PC-9 (cell line): ENCODE data around the gene BSCL2. TPM values are rescaled to one million over a fixed set of nuclear protein-coding genes. Genes with fewer than 3 reads are reported as not detected.
A peak's percentile ranks its signal among the peaks of the same experiment; 100 is the strongest.

Source experiments
- BruUV-seq: library from RNA; stranded (reverse); fragments of 400-500 nt; replicated peaks from 2 replicates; lab custom pipeline; 2021; lab: Mats Ljungman, UMichigan
- CTCF ChIA-PET: fragments of 300-600 bp; sonication (Branson Sonifier 250); formaldehyde crosslinking; loops from one replicate; lab custom pipeline; 2022; ENCODE audit warnings: antibody characterized with exemption; lab: Charles Lee
- POLR2A ChIA-PET: fragments of 300-600 bp; sonication (Branson Sonifier 250); formaldehyde crosslinking; loops from one replicate; lab custom pipeline; 2022; ENCODE audit warnings: antibody characterized with exemption; ENCODE audit not compliant: unreplicated experiment; lab: Charles Lee
- DNase-seq, 2 experiments: peaks; one replicate each; pipeline versions ENCODE4 v3.0.0 to v3.0.0-alpha.2; 2015 to 2022; ENCODE audit warnings: mixed read lengths in 1 of 2
- H2AFZ ChIP-seq: fragments of 200-600 bp; sonication (generic); 2 replicates; pipeline ENCODE4 v1.8.1; 2017; ENCODE audit warnings: antibody characterized with exemption
- H3F3A ChIP-seq: fragments of 200-600 bp; sonication (generic); 2 replicates; pipeline ENCODE4 v1.8.1; 2017; ENCODE audit warnings: antibody characterized with exemption, mild to moderate bottlenecking, low read depth; ENCODE audit not compliant: insufficient read depth
- H3K27ac ChIP-seq: fragments of 200-600 bp; sonication (generic); 2 replicates; pipeline ENCODE4 v1.6.1; 2016; ENCODE audit warnings: mixed run types
- H3K27me3 ChIP-seq: fragments of 200-600 bp; sonication (generic); 2 replicates; pipeline ENCODE4 v1.6.1; 2016; ENCODE audit warnings: low read depth, mixed run types; ENCODE audit not compliant: insufficient read depth
- H3K36me3 ChIP-seq: fragments of 200-600 bp; sonication (generic); 2 replicates; pipeline ENCODE4 v1.6.1; 2016; ENCODE audit warnings: low read depth, mixed run types
- H3K4me1 ChIP-seq: fragments of 200-600 bp; sonication (generic); replicated peaks from 2 replicates; pipeline ENCODE4 v1.6.1; 2016; ENCODE audit warnings: mixed run types; ENCODE audit not compliant: insufficient read depth
- H3K4me2 ChIP-seq: fragments of 200-600 bp; sonication (generic); 2 replicates; pipeline ENCODE4 v1.6.1; 2017; ENCODE audit warnings: mixed run types
- H3K4me3 ChIP-seq: fragments of 200-600 bp; sonication (generic); 2 replicates; pipeline ENCODE4 v1.6.1; 2016; ENCODE audit warnings: mixed run types
- H3K79me2 ChIP-seq: fragments of 200-600 bp; sonication (generic); 2 replicates; pipeline ENCODE4 v1.6.1; 2017; ENCODE audit warnings: low read depth, mixed run types
- H3K9me2 ChIP-seq: fragments of 200-600 bp; sonication (generic); 2 replicates; pipeline ENCODE4 v1.8.1; 2017; ENCODE audit warnings: mild to moderate bottlenecking; ENCODE audit not compliant: insufficient read depth
- H3K9me3 ChIP-seq: fragments of 200-600 bp; sonication (generic); 2 replicates; pipeline ENCODE4 v1.8.1; 2016; ENCODE audit warnings: low read depth; ENCODE audit not compliant: insufficient read depth
- H4K20me1 ChIP-seq: fragments of 200-600 bp; sonication (generic); 2 replicates; pipeline ENCODE4 v1.8.1; 2017; ENCODE audit not compliant: insufficient read depth
- EZH2 ChIP-seq: fragments of 200-600 bp; sonication (generic); IDR thresholded peaks from 2 replicates; pipeline ENCODE4 v1.8.0; 2017; ENCODE audit warnings: antibody characterized with exemption, low read depth
- intact Hi-C: fragments of 100-400 bp; cut with micrococcal nuclease; formaldehyde crosslinking; loops from one replicate; pipeline ENCODE4 v1.10.0; 2022; ENCODE audit not compliant: unreplicated experiment
- total RNA-seq: library from RNA; stranded (reverse); gene quantifications from 2 replicates; pipeline ENCODE4 v1.2.3, GENCODE V29; 2021
- TF ChIP-seq, protein P1 (sequence below): fragments of 200-600 bp; sonication (generic); conservative IDR thresholded peaks from 2 replicates; pipeline ENCODE4 v1.6.1; 2017; ENCODE audit warnings: mixed run types, antibody characterized with exemption, mild to moderate bottlenecking, moderate library complexity

The BSCL2 gene
- total RNA-seq, 1 experiment from 2014 or later, result 201 TPM

- Histone ChIP-seq H3K79me2 (peaks cover 19% of the 10 kb centered on the region), H3K27ac (peak overlapping the region; percentile 87), H3K36me3 (peaks cover 13% of the 10 kb centered on the region), H3K4me2 (peak overlapping the region; percentile 69), H2AFZ (peak overlapping the region; percentile 66; the same call in 1 of the 2 replicates), H3K4me1 (peaks cover 33% of the 10 kb centered on the region), H3K4me3 (peak overlapping the region; percentile 54), H3K9me2 (no peaks in the 10 kb centered on the region), H3K9me3 (no peaks in the 10 kb centered on the region), H3F3A (peaks cover 61% of the 10 kb centered on the region), H3K27me3 (no peaks in the 10 kb centered on the region), H4K20me1 (no peaks in the 10 kb centered on the region)
- TF ChIP-seq EZH2, result no peak
- TF ChIP-seq, protein P1, sequence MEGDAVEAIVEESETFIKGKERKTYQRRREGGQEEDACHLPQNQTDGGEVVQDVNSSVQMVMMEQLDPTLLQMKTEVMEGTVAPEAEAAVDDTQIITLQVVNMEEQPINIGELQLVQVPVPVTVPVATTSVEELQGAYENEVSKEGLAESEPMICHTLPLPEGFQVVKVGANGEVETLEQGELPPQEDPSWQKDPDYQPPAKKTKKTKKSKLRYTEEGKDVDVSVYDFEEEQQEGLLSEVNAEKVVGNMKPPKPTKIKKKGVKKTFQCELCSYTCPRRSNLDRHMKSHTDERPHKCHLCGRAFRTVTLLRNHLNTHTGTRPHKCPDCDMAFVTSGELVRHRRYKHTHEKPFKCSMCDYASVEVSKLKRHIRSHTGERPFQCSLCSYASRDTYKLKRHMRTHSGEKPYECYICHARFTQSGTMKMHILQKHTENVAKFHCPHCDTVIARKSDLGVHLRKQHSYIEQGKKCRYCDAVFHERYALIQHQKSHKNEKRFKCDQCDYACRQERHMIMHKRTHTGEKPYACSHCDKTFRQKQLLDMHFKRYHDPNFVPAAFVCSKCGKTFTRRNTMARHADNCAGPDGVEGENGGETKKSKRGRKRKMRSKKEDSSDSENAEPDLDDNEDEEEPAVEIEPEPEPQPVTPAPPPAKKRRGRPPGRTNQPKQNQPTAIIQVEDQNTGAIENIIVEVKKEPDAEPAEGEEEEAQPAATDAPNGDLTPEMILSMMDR, result no peak
- CTCF ChIA-PET, result interaction anchor here (0.6 to 0.9 kb wide), 2 partner anchors 16 to 46 kb away, joined by 3 to 4 read pairs; partner anchors contain the start of gene ZBTB3
- intact Hi-C loops, result loop anchor here (2.0 to 5.0 kb wide), 3 partner anchors 46 to 134 kb away; partner anchors contain the start of genes EML3, ROM1 and ZBTB3
- POLR2A ChIA-PET, result interaction anchor here (0.6 to 0.9 kb wide), 2 partner anchors 43 to 45 kb away, joined by 4 to 5 read pairs; partner anchors contain the start of genes C11orf98, CSKMT and ZBTB3
- peak in 1 of 2 experiments; percentile 20 for DNase-seq
- BruUV-seq, result no TSS peak
Measured at GRCh38 chr11:62708392-62708791, 1.2 kb upstream of the BSCL2 start.

DNA sequence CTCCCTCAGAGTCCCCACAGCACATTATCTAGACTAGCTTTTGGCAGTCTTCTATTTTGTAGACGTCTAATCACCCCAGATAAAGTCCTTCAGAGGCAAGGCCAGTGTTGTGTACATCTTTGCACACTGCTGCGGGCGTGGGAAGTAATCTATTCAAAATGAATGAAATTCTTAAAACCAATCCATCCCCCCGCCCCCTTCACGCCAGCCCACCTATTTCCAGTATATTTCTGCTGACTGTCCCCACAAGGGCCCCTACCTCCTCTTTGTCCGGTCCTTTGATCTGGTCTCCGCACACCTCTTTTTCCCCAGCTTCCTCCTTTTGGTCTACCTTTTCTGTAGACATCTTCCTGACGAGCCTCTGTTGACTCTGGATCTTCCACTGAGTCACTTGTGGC is 375 bp downstream of the BSCL2 start:
- Histone ChIP-seq H3K27ac (no peak overlapping the region), H3K4me2 (peak overlapping the region; percentile 96), H3K36me3 (peaks cover 5% of the 10 kb centered on the region), H3K27me3 (no peaks in the 10 kb centered on the region), H3K4me1 (peaks cover 30% of the 10 kb centered on the region), H2AFZ (no peak overlapping the region), H4K20me1 (no peaks in the 10 kb centered on the region), H3K4me3 (no peak overlapping the region), H3K79me2 (peaks cover 19% of the 10 kb centered on the region), H3K9me3 (no peaks in the 10 kb centered on the region), H3K9me2 (no peaks in the 10 kb centered on the region), H3F3A (peaks cover 48% of the 10 kb centered on the region)
- POLR2A ChIA-PET, result interaction anchor here (0.6 to 0.7 kb wide), 2 partner anchors 134 to 373 kb away, joined by 5 to 6 read pairs; no protein-coding TSS in a partner anchor
- DNase-seq, result no peak
- no peak for TF ChIP-seq EZH2
- TF ChIP-seq, protein P1, result no peak
- intact Hi-C loops, result loop anchor here (1.0 to 5.0 kb wide), 3 partner anchors 15 to 135 kb away; partner anchors contain the start of genes EML3 and ROM1
- no TSS peak for BruUV-seq
- CTCF ChIA-PET, result interaction anchor here (0.6 kb wide), 1 partner anchor 80 kb away, joined by 4 read pairs; no protein-coding TSS in a partner anchor

- peak overlapping the region; percentile 85 for H2AFZ ChIP-seq
- BruUV-seq, result no TSS peak
Measured at GRCh38 chr11:62705880-62706849, 1.1 kb downstream of the BSCL2 start.

More at GRCh38 chr11:62705880-62706849, 1.1 kb downstream of the BSCL2 start:
- intact Hi-C loops, result loop anchor here (1.0 to 5.0 kb wide), 3 partner anchors 16 to 136 kb away; partner anchors contain the start of genes EML3 and ROM1
- Histone ChIP-seq H3K27me3 (no peaks in the 10 kb centered on the region), H3K4me2 (peak overlapping the region; percentile 96), H3F3A (peaks cover 41% of the 10 kb centered on the region), H4K20me1 (no peaks in the 10 kb centered on the region), H3K4me3 (peak overlapping the region; percentile 89), H3K9me3 (no peaks in the 10 kb centered on the region), H3K79me2 (peaks cover 19% of the 10 kb centered on the region), H3K27ac (peak overlapping the region; percentile 79), H3K9me2 (no peaks in the 10 kb centered on the region), H3K36me3 (peaks cover 3% of the 10 kb centered on the region; the same call in 1 of the 2 replicates), H3K4me1 (peaks cover 30% of the 10 kb centered on the region)
- CTCF ChIA-PET, result interaction anchor here (0.6 to 1.3 kb wide), 5 partner anchors 13 to 94 kb away, joined by 3 to 14 read pairs (median 4); no protein-coding TSS in a partner anchor
- TF ChIP-seq, protein P1, result no peak
- no peak for TF ChIP-seq EZH2
- POLR2A ChIA-PET, result interaction anchor here (0.5 to 1.2 kb wide), 9 partner anchors 11 to 372 kb away, joined by 3 to 15 read pairs (median 5); partner anchors contain the start of genes C11orf98, CSKMT, POLR2G and ZBTB3
- DNase-seq, result peak; percentile 82 to 96
